GM18505 (cell line): ENCODE data around the gene NFIB.

Experiments used
- ATAC-seq: cut with Tn5 transposase; IDR thresholded peaks from one replicate; pipeline ENCODE4 v1.9.1; 2021; ENCODE audit not compliant: unreplicated experiment
- POLR2A ChIP-seq: IDR thresholded peaks from 4 replicates; pipeline ENCODE4 v1.6.1; 2011; ENCODE audit warnings: borderline replicate concordance; ENCODE audit not compliant: insufficient read depth, insufficient read length; ENCODE audit errors: extremely low read depth

Gene NFIB

GRCh38 chr9:14238518-14238917, 75.4 kb downstream of the NFIB start:
- no peak for ATAC-seq
- no peak for TF ChIP-seq POLR2A

GRCh38 chr9:14238079-14238478, 75.9 kb downstream of the NFIB start:
- no peak for TF ChIP-seq POLR2A
- no peak for ATAC-seq

- TF ChIP-seq POLR2A, result no peak
- ATAC-seq, result no peak
Observed at GRCh38 chr9:14236591-14236990, 77.3 kb downstream of the NFIB start.

- no peak for TF ChIP-seq POLR2A
- no peak for ATAC-seq
Observed at GRCh38 chr9:14232111-14232510, 81.8 kb downstream of the NFIB start.

- no peak for ATAC-seq
- no peak for TF ChIP-seq POLR2A
Observed at GRCh38 chr9:14231196-14231990, 82.5 kb downstream of the NFIB start.

GRCh38 chr9:14228602-14229001, 85.3 kb downstream of the NFIB start:
- ATAC-seq, result no peak
- no peak for TF ChIP-seq POLR2A

GRCh38 chr9:14226855-14227532, 86.9 kb downstream of the NFIB start:
- ATAC-seq, result no peak
- TF ChIP-seq POLR2A, result no peak

- no peak for ATAC-seq
- TF ChIP-seq POLR2A, result no peak
Observed at GRCh38 chr9:14223081-14223480, 90.9 kb downstream of the NFIB start.

- no peak for ATAC-seq
Observed at GRCh38 chr9:14222149-14222835, 91.6 kb downstream of the NFIB start.

GRCh38 chr9:14221558-14221957, 92.4 kb downstream of the NFIB start:
- no peak for TF ChIP-seq POLR2A
- no peak for ATAC-seq

More at GRCh38 chr9:14222149-14222835, 91.6 kb downstream of the NFIB start:
- no peak for TF ChIP-seq POLR2A

- ATAC-seq, result no peak
- no peak for TF ChIP-seq POLR2A
Observed at GRCh38 chr9:14221119-14221518, 92.8 kb downstream of the NFIB start.

GRCh38 chr9:14220256-14220655, 93.7 kb downstream of the NFIB start:
- no peak for ATAC-seq
- TF ChIP-seq POLR2A, result no peak

GRCh38 chr9:14219850-14220249, 94.1 kb downstream of the NFIB start:
- no peak for TF ChIP-seq POLR2A
- ATAC-seq, result no peak
